ENCODE data around the gene RNPS1.
A peak's percentile ranks its signal among the peaks of the same experiment; 100 is the strongest.

DNA sequence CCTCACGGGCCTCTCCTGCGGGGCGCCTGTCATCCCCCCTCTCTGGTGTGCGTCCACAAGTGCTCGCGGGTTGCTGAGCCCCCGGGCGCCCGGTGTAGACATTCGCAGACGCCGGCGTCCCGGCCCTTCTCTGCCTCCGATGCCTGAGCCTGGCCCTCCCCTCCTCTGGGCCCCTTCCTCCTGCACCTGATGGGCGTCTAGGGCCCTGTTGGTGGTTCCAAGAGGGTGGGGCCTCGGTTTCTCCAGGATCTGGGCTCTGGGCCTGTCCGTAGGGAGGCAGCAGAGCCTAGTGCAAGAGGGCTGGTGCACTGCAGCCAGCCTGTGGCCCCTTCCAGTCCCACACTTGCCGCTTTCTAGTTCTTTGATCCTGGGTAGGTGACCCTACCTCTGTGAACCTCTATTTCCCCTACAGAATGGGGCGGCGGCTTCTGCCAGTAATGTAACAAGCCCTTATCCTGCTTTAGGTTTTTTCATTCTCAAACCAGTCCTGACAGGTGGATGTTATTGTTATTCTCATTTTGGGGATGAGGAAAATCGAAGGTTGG, 43.9 kb downstream of the RNPS1 start:
- TF ChIP-seq, protein P1, sequence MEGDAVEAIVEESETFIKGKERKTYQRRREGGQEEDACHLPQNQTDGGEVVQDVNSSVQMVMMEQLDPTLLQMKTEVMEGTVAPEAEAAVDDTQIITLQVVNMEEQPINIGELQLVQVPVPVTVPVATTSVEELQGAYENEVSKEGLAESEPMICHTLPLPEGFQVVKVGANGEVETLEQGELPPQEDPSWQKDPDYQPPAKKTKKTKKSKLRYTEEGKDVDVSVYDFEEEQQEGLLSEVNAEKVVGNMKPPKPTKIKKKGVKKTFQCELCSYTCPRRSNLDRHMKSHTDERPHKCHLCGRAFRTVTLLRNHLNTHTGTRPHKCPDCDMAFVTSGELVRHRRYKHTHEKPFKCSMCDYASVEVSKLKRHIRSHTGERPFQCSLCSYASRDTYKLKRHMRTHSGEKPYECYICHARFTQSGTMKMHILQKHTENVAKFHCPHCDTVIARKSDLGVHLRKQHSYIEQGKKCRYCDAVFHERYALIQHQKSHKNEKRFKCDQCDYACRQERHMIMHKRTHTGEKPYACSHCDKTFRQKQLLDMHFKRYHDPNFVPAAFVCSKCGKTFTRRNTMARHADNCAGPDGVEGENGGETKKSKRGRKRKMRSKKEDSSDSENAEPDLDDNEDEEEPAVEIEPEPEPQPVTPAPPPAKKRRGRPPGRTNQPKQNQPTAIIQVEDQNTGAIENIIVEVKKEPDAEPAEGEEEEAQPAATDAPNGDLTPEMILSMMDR (IDR thresholded peaks at IDR 0.05), result peak in 1 of 6 experiments; percentile 25
- no peak for TF ChIP-seq POLR2A (IDR thresholded peaks at IDR 0.05)
